HG02571 (cell line): ENCODE results near the gene C9orf153.
"Not testable (repeated sequence)": the region's sequence is repeated elsewhere in the genome, so short reads cannot be mapped to it uniquely, and the experiment has no call there.

Experiments
- ATAC-seq: cut with Tn5 transposase; IDR thresholded peaks from one replicate; pipeline ENCODE4 v1.9.1; 2021; ENCODE audit warnings: mild to moderate bottlenecking, moderate library complexity; ENCODE audit not compliant: unreplicated experiment

Gene C9orf153

GRCh38 chr9:86193088-86193487 lies 66.4 kb downstream of the C9orf153 start:
- ATAC-seq = no peak

DNA sequence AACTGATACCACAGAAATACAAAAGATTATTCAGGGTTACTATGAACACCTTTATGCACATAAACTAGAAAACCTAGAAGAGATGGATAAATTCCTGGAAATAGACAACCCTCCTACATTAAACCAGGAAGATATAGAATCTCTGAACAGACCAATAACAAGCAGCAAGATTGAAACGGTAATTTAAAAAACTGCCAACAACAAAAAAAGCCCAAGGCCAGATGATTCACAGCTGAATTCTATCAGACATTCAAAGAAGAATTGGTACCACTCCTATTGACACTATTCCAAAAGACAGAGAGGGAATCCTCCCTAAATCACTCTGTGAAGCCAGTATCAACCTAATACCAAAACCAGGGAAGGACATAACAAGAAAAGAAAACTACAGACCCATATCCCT lies 68.8 kb downstream of the C9orf153 start:
- not testable (repeated sequence) for ATAC-seq

GRCh38 chr9:86187121-86187520 lies 72.3 kb downstream of the C9orf153 start:
- ATAC-seq = no peak

DNA sequence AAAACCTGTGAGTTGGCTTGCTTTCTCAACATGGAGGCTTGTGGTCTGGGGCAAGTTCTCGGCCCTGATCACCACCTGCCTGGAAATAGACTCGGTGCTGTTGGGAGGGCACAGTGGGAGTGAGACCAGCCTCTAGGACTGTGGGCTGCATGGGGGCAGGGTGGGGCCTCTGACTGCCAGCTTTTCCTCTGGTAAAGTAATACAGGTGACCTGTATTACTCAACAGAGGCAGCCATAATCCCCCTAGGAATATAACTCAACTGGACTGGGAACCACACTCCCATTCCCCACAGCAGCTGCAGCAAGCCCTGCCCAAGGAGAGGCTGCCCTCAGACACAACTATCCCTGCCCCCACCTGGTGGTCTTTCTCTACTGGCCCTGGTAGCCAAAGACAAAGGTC lies 72.8 kb downstream of the C9orf153 start:
- no peak for ATAC-seq

DNA sequence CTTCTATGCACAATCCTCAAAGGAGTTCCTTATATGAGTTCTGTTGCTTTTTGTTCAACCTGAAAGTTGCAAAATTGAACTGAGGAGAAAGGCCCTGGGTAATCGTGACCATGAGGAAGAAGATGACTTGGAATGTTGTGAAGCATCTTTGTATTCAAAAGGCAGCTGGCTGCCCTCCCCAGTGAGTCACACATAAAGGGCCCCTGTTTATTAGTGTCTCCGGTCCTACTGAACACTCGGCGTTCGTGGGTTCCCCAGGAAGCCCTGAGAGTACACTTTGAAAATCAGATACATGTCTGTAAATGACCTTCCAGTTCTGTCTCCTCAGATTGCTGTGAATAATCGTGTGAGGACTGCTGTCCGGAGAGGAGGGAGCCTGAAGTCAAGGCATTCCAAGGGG lies 73.6 kb downstream of the C9orf153 start:
- no peak for ATAC-seq

DNA sequence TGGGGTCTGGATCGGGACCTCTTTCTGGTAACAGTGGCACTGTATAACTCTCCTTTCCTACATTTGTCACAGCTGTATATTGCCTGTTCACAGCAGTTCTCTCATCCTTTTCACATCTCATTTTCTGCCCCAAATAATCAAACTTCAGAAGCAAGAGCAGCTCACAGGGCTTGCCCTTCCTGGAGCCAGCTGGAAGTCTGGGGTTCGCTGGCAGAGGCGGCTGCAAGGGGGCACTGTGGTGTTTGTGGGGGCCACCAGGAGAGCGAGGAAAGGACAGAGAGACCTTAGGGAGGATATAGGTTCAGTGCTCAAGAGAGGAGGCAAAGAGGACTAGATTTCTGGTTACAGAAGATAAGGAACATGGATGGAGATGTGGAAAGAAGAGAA lies 75.3 kb downstream of the C9orf153 start:
- ATAC-seq = no peak

DNA sequence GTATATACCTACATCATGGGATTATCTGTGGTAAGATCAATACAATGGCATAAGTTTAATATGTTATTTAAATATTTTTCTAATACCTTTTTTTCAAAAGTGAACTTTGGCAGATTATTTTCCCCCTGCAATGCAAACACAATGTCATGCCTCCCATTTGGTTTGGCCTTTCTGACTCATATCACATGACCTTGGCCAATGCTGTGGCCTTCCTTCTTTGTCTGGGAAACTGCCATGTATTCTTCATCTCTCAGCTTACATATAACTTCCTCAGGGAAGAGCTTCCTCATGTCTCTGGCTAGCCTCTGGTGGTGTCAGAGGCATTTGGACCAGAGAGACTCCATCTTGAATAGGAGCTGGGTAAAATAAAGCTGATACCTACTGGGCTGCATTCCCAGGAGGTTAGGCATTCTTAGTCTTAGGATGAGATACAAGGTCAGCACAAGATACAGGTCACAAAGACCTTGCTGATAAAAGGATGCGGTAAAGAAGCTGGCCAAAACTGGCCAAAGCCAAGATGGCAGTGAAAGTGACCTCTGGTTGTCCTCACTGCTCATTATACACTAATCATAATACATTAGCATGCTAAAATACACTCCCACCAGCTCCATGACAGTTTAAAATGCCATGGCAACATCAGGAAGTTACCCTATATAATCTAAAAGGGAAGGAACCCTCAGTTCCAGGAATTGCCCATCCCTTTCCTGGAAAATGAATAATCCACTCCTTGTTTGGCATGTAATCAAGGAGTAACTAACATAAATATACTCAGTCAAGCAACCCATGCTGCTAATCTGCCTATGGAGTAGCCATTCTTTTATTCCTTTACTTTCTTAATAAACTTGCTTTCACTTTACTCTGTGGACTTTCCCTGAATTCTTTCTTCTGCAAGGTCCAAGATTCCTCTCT lies 76.0 kb downstream of the C9orf153 start:
- no peak for ATAC-seq

- ATAC-seq = no peak
Measured at GRCh38 chr9:86181379-86182315, 77.8 kb downstream of the C9orf153 start.

DNA sequence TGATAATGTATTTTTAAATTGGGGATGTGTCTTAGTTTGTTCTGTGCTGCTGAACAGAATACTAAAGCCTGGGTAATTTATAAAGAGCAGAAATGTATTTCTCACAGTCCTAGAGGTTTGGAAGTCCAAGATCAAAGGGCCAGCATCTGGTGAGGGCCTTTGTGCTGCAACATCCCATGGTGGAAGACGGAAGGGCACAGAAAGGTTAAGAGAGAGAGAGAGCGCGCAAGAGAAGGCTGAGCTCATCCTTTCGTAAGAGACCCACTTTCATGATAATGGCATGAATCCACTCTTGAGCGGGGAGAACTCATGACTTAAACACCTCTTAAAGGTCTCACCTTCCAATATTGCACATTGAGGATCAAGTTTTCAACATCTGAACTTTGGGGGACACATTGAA lies 81.0 kb downstream of the C9orf153 start:
- ATAC-seq = no peak

- ATAC-seq = no peak
Measured at GRCh38 chr9:86177995-86178394, 81.5 kb downstream of the C9orf153 start.

DNA sequence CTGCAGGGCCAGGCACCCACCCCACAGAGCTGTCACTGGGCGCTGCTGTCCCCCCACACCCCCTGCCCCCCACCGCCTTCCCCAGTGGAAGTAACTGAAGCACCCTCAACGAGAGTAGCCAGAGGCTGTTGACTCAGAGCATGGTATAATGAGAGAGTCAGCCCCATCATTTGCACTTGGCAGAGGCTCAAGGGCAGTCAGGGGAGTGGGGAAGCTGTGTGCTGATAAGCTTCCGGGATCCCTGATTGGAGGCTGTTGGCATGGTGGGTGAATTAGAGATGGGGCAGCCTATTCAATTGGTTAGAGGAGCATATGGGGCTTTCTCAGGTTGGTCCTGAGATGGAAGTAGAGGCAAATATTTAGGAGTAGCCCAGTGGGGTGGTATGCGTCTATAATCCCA lies 83.0 kb downstream of the C9orf153 start:
- no peak for ATAC-seq

DNA sequence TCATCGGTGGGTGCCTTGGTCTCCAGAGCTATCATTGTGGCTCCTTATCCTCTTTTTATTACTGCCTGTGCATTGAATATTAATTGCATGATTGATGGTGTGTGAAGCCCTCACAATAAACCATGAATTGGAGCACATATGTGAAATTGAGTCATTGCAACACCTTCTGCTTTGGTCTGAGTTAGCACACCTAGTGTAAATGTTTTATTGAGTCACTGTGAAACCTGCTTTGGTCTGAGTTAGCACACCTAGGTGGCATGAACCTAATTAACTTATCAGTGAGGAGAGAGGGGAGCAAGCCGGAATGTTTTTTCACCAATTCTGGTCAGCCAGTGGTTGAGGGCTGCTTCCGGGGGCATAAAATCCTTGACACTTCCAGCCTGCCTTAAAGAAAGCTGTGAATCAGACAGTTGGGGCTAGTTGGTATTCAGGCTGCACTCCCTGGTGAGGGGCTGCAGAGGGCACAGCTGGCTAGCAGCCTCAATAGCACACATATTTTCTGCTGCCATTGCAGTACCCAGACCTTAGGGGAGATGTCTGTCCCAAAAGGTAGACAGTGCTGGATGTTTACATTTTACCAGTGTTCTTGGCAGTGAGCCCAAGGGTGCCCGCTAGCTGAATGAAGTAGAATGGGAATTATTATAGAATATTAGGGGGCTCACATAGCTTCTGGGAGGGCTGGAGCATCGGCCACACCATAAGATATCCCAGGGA lies 83.6 kb downstream of the C9orf153 start:
- no peak for ATAC-seq

GRCh38 chr9:86175223-86175622 lies 84.2 kb downstream of the C9orf153 start:
- no peak for ATAC-seq
